ENCODE results near the gene TAB2.
"Not testable (repeated sequence)": the region's sequence is repeated elsewhere in the genome, so short reads cannot be mapped to it uniquely, and the experiment has no call there.

TAB2 gene

DNA sequence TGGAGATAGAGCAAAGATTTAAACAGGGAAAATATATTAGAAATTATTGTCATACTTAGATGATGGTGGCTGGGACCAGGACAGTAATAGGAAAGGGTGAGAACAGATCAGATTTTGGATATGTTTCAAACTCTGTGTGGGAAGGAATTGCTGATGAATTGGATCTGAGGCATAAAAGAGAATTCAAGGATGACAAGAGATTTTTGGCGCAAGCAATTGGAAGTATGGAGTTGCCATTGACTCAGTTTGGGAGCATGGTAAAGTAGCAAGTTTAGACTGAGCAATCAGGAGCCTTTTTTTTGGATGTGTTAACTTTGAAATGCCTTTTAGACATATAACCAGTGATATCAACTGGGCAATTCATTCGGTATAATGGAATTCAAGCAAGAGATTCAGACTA, 14.4 kb downstream of the TAB2 start:
- in situ Hi-C loops (cut with MboI; ENCODE audit: low sequenced_read_pairs) = no loop called here

- in situ Hi-C loops (cut with MboI; ENCODE audit: low sequenced_read_pairs) = no loop called here
Observed at GRCh38 chr6:149332602-149333265, 15.2 kb downstream of the TAB2 start.

DNA sequence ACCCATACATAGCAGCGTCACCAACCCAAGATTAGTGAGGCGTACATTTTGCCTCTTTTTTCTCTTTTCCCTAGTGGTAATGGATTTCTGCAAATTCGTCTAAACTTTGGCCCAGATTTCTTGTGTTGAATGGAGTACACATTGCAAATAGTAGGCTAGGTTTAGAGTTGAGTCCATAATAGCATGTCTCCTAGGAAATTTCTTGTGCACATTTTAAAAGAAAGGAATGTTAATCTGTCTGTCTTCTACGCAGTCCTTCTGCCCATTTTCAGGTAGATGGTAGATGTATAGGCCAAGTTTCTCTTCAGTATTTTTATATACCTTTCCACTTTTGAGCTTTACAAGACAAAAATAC, 15.7 kb downstream of the TAB2 start:
- in situ Hi-C loops (cut with MboI; ENCODE audit: low sequenced_read_pairs) = no loop called here

DNA sequence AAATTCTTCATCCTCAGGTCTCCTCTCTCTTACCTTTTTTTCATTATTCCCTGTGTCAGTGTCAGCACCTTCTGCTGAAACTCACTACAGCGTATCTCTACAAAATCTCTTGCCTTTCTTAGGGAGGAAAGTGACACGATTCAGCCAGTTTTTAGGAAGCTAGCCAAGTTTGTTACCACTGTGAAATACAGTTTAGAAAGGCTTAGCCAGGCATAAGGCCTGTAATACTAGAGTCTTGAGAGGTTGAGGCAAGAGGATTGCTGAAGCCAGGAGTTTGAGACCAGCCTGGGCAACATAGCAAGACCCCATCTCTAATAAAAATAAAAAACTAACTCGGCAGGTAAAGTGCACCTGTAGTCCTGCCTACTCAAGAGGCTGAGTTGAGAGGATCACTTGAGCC, 16.7 kb downstream of the TAB2 start:
- in situ Hi-C loops (cut with MboI; ENCODE audit: low sequenced_read_pairs) = no loop called here

DNA sequence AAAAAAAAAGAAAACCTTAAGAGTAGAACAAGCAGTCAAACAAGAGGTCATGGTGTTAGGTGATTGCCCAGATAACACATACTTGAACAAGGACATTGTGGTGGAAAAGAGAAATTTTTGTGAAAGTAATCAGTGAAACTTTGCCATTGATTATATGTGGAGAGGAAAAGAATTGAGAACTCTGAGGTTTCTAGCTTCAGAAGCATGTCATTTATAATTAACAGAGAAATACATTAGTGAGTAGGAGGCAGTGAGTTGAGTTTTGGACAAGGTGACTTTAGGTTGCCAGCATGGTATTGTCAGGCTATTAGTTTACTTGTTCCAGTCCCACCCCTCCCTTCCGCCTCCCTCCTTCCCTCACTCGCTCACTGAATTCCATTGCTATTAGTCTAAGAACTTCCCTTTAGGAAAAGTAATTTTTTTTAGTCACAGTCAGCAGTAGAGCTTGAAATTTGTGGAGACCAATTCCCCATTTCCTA, 17.2 kb downstream of the TAB2 start:
- in situ Hi-C loops (cut with MboI; ENCODE audit: low sequenced_read_pairs) = no loop called here

DNA sequence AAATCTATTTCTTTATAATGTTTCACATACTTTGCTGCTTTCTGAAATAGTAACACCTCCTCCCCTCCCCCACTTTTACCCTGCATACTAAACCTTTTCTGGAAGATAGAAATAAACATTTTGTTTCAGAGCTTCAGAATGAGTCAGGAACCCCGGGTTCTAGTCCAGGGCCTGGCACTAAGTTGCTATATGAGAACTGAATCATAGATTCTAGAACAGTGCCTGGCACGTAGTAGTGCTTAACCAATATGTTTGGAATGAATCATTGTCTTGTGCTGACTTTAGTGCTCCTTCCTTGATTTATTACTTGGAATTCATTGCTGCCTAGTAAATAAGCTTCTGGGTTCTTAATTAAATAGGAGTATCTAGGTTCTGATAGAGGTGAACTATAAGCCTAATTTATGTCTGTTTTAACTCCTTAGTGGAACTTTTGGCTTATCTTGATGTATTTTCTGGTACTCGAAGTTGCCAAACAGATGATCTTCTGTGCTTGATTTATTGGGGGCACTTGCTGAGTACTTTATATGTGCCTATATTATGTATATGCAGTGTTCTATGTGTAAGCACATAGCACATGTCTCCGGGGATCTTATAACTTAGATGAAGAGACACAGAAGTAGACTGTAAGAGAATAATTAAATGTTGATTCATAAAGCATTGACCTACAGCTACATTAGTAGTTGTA, 18.6 kb downstream of the TAB2 start:
- in situ Hi-C loops (cut with MboI; ENCODE audit: low sequenced_read_pairs) = no loop called here

- in situ Hi-C loops (cut with MboI; ENCODE audit: low sequenced_read_pairs) = no loop called here
Observed at GRCh38 chr6:149336609-149336928, 19.1 kb downstream of the TAB2 start.

DNA sequence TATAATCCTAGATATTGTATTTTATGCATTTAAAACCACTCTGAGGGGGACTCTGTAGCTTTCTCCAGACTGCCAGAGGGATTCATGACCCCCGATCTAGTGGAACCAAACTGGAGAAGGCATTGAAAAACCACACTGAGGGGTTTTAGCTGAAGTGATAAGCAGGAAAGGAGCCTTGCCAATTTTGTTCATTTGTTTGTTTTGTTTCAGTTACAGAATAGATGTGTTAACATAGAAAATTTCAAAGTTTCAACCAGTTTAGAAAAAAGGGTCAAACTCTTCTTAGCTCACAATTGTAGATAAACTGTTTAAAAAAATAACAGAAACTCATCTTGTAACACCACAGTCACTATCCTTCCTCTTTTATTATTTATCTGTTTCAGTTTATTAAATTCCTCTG, 19.8 kb downstream of the TAB2 start:
- in situ Hi-C loops (cut with MboI; ENCODE audit: low sequenced_read_pairs) = no loop called here

DNA sequence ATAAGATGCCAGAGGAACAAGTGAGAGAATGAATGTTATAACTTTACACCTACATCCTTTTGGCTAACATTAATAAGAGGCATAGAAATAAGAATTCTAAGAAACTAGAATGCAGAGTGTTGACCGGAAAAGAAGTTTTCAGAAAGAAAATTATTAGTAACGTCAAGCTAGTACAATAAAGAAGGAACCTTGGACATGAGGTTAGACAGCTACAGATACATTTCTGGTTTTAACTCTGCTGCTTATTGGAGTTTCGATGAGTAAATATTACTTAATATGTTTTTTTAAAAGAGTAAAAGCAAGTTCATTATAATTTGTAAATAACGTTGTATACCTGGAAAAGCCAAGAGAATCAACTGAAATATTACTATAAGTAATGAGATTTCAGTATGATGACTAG, 22.7 kb downstream of the TAB2 start:
- in situ Hi-C loops (cut with MboI; ENCODE audit: low sequenced_read_pairs) = no loop called here

DNA sequence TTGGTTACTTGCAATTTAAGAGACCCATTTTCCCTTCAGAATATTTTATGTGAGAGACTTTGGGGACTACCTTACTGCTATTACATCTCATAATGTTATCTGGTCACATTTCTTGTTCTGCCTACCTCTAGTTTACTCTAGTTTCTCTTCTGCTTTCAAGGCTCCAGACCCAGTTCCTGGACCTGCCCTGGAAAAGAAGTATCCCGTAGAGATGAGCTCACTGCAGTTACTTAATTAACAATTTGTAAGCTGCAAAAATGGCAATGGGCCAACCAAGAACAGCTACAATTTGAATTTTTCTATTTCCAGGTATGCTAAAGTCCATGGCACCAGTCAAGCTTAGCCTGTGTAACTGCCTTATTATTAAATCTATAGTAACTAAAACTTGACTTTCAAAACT, 25.0 kb downstream of the TAB2 start:
- in situ Hi-C loops (cut with MboI; ENCODE audit: low sequenced_read_pairs) = no loop called here

- in situ Hi-C loops (cut with MboI; ENCODE audit: low sequenced_read_pairs) = no loop called here
Observed at GRCh38 chr6:149343501-149343900, 26.0 kb downstream of the TAB2 start.

- in situ Hi-C loops (cut with MboI; ENCODE audit: low sequenced_read_pairs) = no loop called here
Observed at GRCh38 chr6:149346078-149346477, 28.6 kb downstream of the TAB2 start.

DNA sequence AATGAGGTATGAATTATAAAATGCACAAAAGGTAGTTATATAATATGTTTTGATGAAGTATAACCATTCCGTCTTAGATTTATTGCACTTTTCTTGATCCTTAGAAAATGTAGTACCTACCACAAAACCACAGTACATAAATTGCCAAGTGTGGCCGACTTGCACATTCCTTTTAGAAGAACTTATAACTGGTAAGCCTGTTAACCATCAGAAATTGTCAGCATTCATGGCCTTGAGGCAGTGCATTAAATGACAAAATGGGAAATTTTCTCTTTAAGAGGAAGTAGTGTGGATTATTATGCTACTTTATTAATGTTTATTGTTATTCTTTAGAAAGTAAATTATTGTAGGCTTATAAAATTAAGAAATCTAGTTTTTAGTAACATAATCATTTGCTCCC, 29.6 kb downstream of the TAB2 start:
- in situ Hi-C loops (cut with MboI; ENCODE audit: low sequenced_read_pairs) = no loop called here

DNA sequence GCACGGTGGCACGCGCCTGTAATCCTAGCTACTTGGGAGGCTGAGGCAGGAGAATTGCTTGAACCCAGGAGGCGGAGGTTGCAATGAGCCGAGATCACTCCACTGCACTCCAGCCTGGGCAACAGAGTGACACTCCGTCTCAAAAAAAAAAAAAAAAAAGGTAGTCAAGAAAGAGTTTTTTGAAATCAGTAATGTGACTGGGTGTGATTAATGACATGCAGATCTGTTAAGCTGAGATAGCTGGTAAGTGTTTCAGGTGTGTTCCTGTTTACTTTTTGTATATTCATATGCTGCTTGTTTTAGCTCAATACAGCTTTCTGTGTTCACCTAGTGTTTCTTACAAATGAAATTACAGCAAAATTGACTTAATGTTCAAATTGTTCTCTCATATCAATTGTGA, 31.8 kb downstream of the TAB2 start:
- in situ Hi-C loops (cut with MboI; ENCODE audit: low sequenced_read_pairs) = not testable (repeated sequence)

DNA sequence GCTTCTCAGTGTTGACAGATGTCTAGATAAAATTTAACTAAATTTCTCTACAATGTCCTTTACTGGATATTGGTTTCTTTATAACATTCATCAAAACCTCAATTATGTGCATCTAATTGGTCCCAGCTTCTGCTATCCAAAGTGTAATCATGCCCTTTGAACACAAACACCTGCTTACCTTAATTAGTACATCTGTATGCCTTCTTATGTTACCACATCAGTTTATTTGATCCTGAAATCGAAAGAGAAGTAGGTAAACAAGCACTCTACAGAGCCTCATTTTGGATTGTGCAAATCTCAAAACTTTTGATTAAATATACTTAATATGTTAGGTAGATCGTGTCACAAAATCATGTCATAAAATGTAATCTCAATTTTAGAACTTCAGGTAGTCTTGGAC, 36.5 kb downstream of the TAB2 start:
- in situ Hi-C loops (cut with MboI; ENCODE audit: low sequenced_read_pairs) = no loop called here

- in situ Hi-C loops (cut with MboI; ENCODE audit: low sequenced_read_pairs) = no loop called here
Observed at GRCh38 chr6:149356081-149356750, 38.7 kb downstream of the TAB2 start.

DNA sequence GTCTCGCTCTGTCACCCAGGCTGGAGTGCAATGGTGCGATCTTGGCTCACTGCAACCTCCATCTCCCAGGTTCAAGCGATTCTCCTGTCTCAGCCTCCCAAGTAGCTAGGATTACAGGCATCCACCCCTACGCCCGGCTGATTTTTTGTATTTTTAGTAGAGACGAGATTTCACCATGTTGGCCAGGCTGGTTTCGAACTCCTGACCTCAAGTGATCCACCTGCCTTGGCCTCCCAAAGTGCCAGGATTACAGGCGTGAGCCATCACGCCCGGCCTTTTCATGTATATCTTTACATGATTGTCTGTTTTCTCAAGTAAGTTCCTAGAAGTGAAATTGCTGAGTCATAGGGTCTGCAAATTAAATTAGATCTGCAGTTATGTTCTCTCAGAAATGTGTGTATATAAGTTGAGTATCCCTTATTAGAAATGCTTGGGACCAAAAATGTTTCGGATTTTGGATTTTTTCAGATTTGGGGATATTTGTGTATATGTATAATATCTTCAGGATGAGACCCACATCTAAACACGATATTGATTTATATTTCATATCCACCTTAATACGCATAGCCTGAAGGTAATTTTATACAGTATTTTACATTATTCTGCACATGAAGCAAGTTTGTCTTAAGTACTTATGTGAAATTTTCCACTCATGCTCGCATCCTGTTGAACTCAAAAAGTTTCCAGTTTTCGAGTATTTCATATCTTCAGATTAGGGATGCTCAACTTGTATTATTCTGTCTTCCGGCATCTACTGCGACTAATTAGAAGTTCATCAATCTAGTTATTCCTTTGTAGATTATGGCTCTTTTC, 40.4 kb downstream of the TAB2 start:
- in situ Hi-C loops (cut with MboI; ENCODE audit: low sequenced_read_pairs) = no loop called here

- in situ Hi-C loops (cut with MboI; ENCODE audit: low sequenced_read_pairs) = no loop called here
Observed at GRCh38 chr6:149359440-149359839, 41.9 kb downstream of the TAB2 start.

DNA sequence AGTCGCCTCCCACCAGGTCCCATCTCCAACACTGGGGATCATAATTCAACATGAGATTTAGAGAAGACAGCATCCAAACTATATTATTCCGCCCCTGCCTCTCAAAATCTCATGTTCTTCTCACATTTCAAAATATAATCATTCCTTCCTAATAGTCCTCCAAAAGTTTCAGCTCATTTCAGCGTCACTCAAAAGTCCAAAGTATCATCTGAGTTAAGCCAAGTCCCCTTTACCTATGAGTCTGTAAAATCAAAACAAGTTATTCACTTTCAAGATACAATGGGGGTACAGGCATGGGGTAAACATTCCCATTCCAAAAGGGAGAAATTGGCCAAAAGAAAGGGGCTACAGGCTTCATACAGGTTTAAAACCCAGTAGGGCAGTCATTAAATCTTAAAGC, 43.0 kb downstream of the TAB2 start:
- in situ Hi-C loops (cut with MboI; ENCODE audit: low sequenced_read_pairs) = no loop called here

GRCh38 chr6:149362289-149362688, 44.8 kb downstream of the TAB2 start:
- in situ Hi-C loops (cut with MboI; ENCODE audit: low sequenced_read_pairs) = no loop called here

- in situ Hi-C loops (cut with MboI; ENCODE audit: low sequenced_read_pairs) = no loop called here
Observed at GRCh38 chr6:149363154-149363553, 45.6 kb downstream of the TAB2 start.

- in situ Hi-C loops (cut with MboI; ENCODE audit: low sequenced_read_pairs) = no loop called here
Observed at GRCh38 chr6:149364557-149364956, 47.0 kb downstream of the TAB2 start.

Measured in HL-60/S4 treated with retinoic acid at 250 ng/mL for 4 days and 3 days (cell line).